Erythroblast (primary cell): Measurements from ENCODE around the gene IRGC.

Source experiments
- GATA1 ChIP-seq: IDR thresholded peaks from 2 replicates; pipeline ENCODE4 v1.6.1; 2011; ENCODE audit warnings: low read depth, mild to moderate bottlenecking, control low read depth, low read length, moderate library complexity
- POLR2A ChIP-seq: IDR thresholded peaks from 2 replicates; pipeline ENCODE4 v1.6.1; 2011; ENCODE audit warnings: mild to moderate bottlenecking, low read length

GRCh38 chr19:43678512-43679261 lies 37.2 kb upstream of the IRGC start:
- TF ChIP-seq POLR2A (no peak), GATA1 (no peak)
